Hepatocyte (in vitro differentiated cells): Measurements from ENCODE around the gene PCDHB12. TPM values are rescaled to one million over a fixed set of nuclear protein-coding genes. Genes with fewer than 3 reads are reported as not detected.
A peak's percentile ranks its signal among the peaks of the same experiment; 100 is the strongest.
"Not testable (repeated sequence)": the region's sequence is repeated elsewhere in the genome, so short reads cannot be mapped to it uniquely, and the experiment has no call there.

ENCODE experiments used
- DNase-seq: peaks from one replicate; pipeline ENCODE4 v3.0.0-alpha.2; 2016; ENCODE audit warnings: low spot score
- H2AFZ ChIP-seq: fragments of 200-600 bp; sonication (generic); 2 replicates; pipeline ENCODE4 v1.6.0; 2016; ENCODE audit warnings: antibody characterized with exemption, mild to moderate bottlenecking
- H3K27ac ChIP-seq: fragments of 200-600 bp; sonication (generic); 2 replicates; pipeline ENCODE4 v1.5.1; 2016; ENCODE audit warnings: mild to moderate bottlenecking
- H3K27me3 ChIP-seq: fragments of 200-600 bp; sonication (generic); 2 replicates; pipeline ENCODE4 v1.6.1; 2016
- H3K36me3 ChIP-seq: fragments of 200-600 bp; sonication (generic); replicated peaks from 2 replicates; pipeline ENCODE4 v1.5.1; 2016; ENCODE audit warnings: low read depth; ENCODE audit not compliant: insufficient read depth
- H3K4me1 ChIP-seq: fragments of 200-600 bp; sonication (generic); 2 replicates; pipeline ENCODE4 v1.5.1; 2016; ENCODE audit warnings: mild to moderate bottlenecking, moderate library complexity; ENCODE audit not compliant: insufficient read depth
- H3K4me2 ChIP-seq: fragments of 200-600 bp; sonication (generic); 2 replicates; pipeline ENCODE4 v1.6.0; 2016
- H3K4me3 ChIP-seq: fragments of 200-600 bp; sonication (generic); 2 replicates; pipeline ENCODE4 v1.5.1; 2016; ENCODE audit warnings: mild to moderate bottlenecking
- H3K79me2 ChIP-seq: fragments of 200-600 bp; sonication (generic); 2 replicates; pipeline ENCODE4 v1.6.0; 2017; ENCODE audit warnings: mild to moderate bottlenecking
- H3K9me2 ChIP-seq: fragments of 200-600 bp; sonication (generic); replicated peaks from 2 replicates; pipeline ENCODE4 v1.6.0; 2017; ENCODE audit warnings: mild to moderate bottlenecking; ENCODE audit not compliant: insufficient read depth
- H3K9me3 ChIP-seq: fragments of 200-600 bp; sonication (generic); 2 replicates; pipeline ENCODE4 v1.5.1; 2016; ENCODE audit warnings: low read depth, mild to moderate bottlenecking
- H4K20me1 ChIP-seq: fragments of 200-600 bp; sonication (generic); 2 replicates; pipeline ENCODE4 v1.6.0; 2016; ENCODE audit warnings: mild to moderate bottlenecking; ENCODE audit not compliant: insufficient read depth, poor library complexity, severe bottlenecking
- CTCF ChIP-seq: fragments of 200-600 bp; sonication (generic); IDR thresholded peaks from 2 replicates; pipeline ENCODE4 v1.5.1; 2016; ENCODE audit warnings: antibody characterized with exemption, mild to moderate bottlenecking; ENCODE audit not compliant: poor library complexity
- EZH2 ChIP-seq: fragments of 200-600 bp; sonication (generic); IDR thresholded peaks from 2 replicates; pipeline ENCODE4 v1.6.1; 2016; ENCODE audit warnings: antibody characterized with exemption, mild to moderate bottlenecking, borderline replicate concordance
- EZH2phosphoT487 ChIP-seq: fragments of 200-600 bp; sonication (generic); IDR thresholded peaks from one replicate; pipeline ENCODE4 v1.6.1; 2018; ENCODE audit warnings: antibody characterized with exemption, mild to moderate bottlenecking, low read depth, moderate library complexity; ENCODE audit not compliant: unreplicated experiment, severe bottlenecking
- WGBS: methylation state at CpG from one replicate; pipeline ENCODE4 v1.1.6; 2016; ENCODE audit warnings: low lambda C conversion rate; ENCODE audit errors: missing lambda C conversion rate; 5-methylcytosine and 5-hydroxymethylcytosine counted together
- polyA plus RNA-seq: library from polyadenylated mRNA; unstranded; fragments of >200 nt; fragmentation: Nextera tagmentation; extraction: Ambion mirVana; gene quantifications from 2 replicates; pipeline ENCODE4 v1.2.1, GENCODE V29; 2016
- total RNA-seq: library from RNA; depleted of rRNA; stranded (reverse); fragments of >200 nt; gene quantifications from 2 replicates; pipeline ENCODE4 v1.2.3, GENCODE V29; 2014

The PCDHB12 gene
- total and polyA plus RNA-seq, 2 experiments from 2014 or later = 0.86 to 1.1 TPM

GRCh38 chr5:141196363-141196762 lies 12.2 kb upstream of the PCDHB12 start:
- Histone ChIP-seq H3K9me3 (peaks cover 8% of the 10 kb centered on the region), H3K27me3 (no peaks in the 10 kb centered on the region), H3K9me2 (no peaks in the 10 kb centered on the region), H3K36me3 (no peaks in the 10 kb centered on the region), H2AFZ (no peak overlapping the region), H3K4me2 (no peak overlapping the region), H4K20me1 (no peaks in the 10 kb centered on the region), H3K4me1 (no peaks in the 10 kb centered on the region), H3K27ac (no peak overlapping the region), H3K79me2 (no peaks in the 10 kb centered on the region), H3K4me3 (no peak overlapping the region)
- TF ChIP-seq EZH2phosphoT487 = no peak
- TF ChIP-seq EZH2 = no peak
- TF ChIP-seq CTCF = no peak
- no peak for DNase-seq
- 81% methylated on average over 3 of the region's 3 CpGs for whole genome bisulfite sequencing

- H3K27me3 ChIP-seq = no peaks in the 10 kb centered on the region
- H3K4me3 ChIP-seq = no peak within 1 kb of the TSS
- 68% methylated on average over 21 of the region's 21 CpGs for WGBS
- no peaks in the 10 kb centered on the region for H3K9me2 ChIP-seq
- H4K20me1 ChIP-seq = no peaks in the 10 kb centered on the region
- no peak within 1 kb of the TSS for H3K4me2 ChIP-seq
- H3K27ac ChIP-seq = no peak within 1 kb of the TSS
- H3K4me1 ChIP-seq = no peaks in the 10 kb centered on the region
- no peak within 1 kb of the TSS for H2AFZ ChIP-seq
- no peak for DNase-seq
- no peaks in the 10 kb centered on the region for H3K36me3 ChIP-seq
- TF ChIP-seq EZH2phosphoT487 (no peak), EZH2 (no peak), CTCF (peak; percentile 16)
- H3K79me2 ChIP-seq = no peaks in the 10 kb centered on the region
- H3K9me3 ChIP-seq = peaks cover 11% of the 10 kb centered on the region
Observed at GRCh38 chr5:141199359-141200235, 8.9 kb upstream of the PCDHB12 start, which contains the start of gene PCDHB11. TSS of gene PCDHB11 (plus strand) at chr5:141199627. CDS start at chr5:141199775, 148 bp downstream.

GRCh38 chr5:141201126-141201525 lies 7.4 kb upstream of the PCDHB12 start:
- not testable (repeated sequence) for H2AFZ ChIP-seq, H3K9me3 ChIP-seq, H3K9me2 ChIP-seq, H3K36me3 ChIP-seq, H3K27ac ChIP-seq, H3K4me3 ChIP-seq, H3K27me3 ChIP-seq, H3K4me1 ChIP-seq, H4K20me1 ChIP-seq, H3K79me2 ChIP-seq, DNase-seq, H3K4me2 ChIP-seq
- WGBS = 52% methylated on average over 23 of the region's 38 CpGs

GRCh38 chr5:141201646-141202045 lies 6.9 kb upstream of the PCDHB12 start:
- WGBS = 72% methylated on average over 28 of the region's 35 CpGs
- not testable (repeated sequence) for H3K4me2 ChIP-seq

GRCh38 chr5:141210281-141210680 lies 1.8 kb downstream of the PCDHB12 start:
- not testable (repeated sequence) for DNase-seq, H4K20me1 ChIP-seq, H2AFZ ChIP-seq, H3K79me2 ChIP-seq, H3K4me1 ChIP-seq, H3K27me3 ChIP-seq, H3K4me3 ChIP-seq, H3K9me2 ChIP-seq, H3K36me3 ChIP-seq, H3K27ac ChIP-seq, H3K4me2 ChIP-seq, H3K9me3 ChIP-seq
- 96% methylated on average over 26 of the region's 39 CpGs for whole genome bisulfite sequencing

More at GRCh38 chr5:141201646-141202045, 6.9 kb upstream of the PCDHB12 start:
- not testable (repeated sequence) for H3K36me3 ChIP-seq, H3K4me1 ChIP-seq, H3K9me2 ChIP-seq, H3K27ac ChIP-seq, H2AFZ ChIP-seq, H4K20me1 ChIP-seq, H3K4me3 ChIP-seq, DNase-seq, H3K27me3 ChIP-seq, H3K79me2 ChIP-seq, H3K9me3 ChIP-seq

- H3K9me2 ChIP-seq = not testable (repeated sequence)
Observed at GRCh38 chr5:141210849-141211248, 2.3 kb downstream of the PCDHB12 start.

More at GRCh38 chr5:141210849-141211248, 2.3 kb downstream of the PCDHB12 start:
- not testable (repeated sequence) for H2AFZ ChIP-seq, DNase-seq, H4K20me1 ChIP-seq, H3K27ac ChIP-seq, H3K4me3 ChIP-seq, H3K4me2 ChIP-seq, H3K9me3 ChIP-seq, H3K4me1 ChIP-seq, H3K79me2 ChIP-seq, H3K27me3 ChIP-seq, H3K36me3 ChIP-seq
- WGBS = 100% methylated on average over 5 of the region's 27 CpGs
